Parathyroid adenoma (tissue), 2 donors: Measurements from ENCODE around the gene PHACTR2.

Experiments used
- H2AFZ ChIP-seq: fragments of 300-600 bp; sonication (generic); one replicate; pipeline ENCODE4 v1.7.0; 2017; ENCODE audit warnings: antibody characterized with exemption, mild to moderate bottlenecking
- H3K27ac ChIP-seq: fragments of 300-600 bp; sonication (generic); one replicate; pipeline ENCODE4 v1.7.0; 2017
- H3K27me3 ChIP-seq: fragments of 300-600 bp; sonication (generic); one replicate; pipeline ENCODE4 v1.7.0; 2017; ENCODE audit warnings: low read length; ENCODE audit not compliant: control insufficient read depth, insufficient read depth
- H3K36me3 ChIP-seq: fragments of 300-600 bp; sonication (generic); one replicate; pipeline ENCODE4 v1.7.0; 2017; ENCODE audit warnings: low read length; ENCODE audit not compliant: control insufficient read depth, insufficient read depth
- H3K4me1 ChIP-seq: fragments of 300-600 bp; sonication (generic); one replicate; pipeline ENCODE4 v1.7.0; 2017; ENCODE audit warnings: control low read depth
- H3K4me2 ChIP-seq: fragments of 300-600 bp; sonication (generic); one replicate; pipeline ENCODE4 v1.7.0; 2017; ENCODE audit warnings: low read length
- H3K4me3 ChIP-seq: fragments of 300-600 bp; sonication (generic); one replicate; pipeline ENCODE4 v1.7.0; 2017; ENCODE audit warnings: low read depth, low read length
- H3K79me2 ChIP-seq: fragments of 300-600 bp; sonication (generic); one replicate; pipeline ENCODE4 v1.7.0; 2017; ENCODE audit warnings: control low read depth
- H3K9ac ChIP-seq: fragments of 300-600 bp; sonication (generic); one replicate; pipeline ENCODE4 v1.7.0; 2017; ENCODE audit warnings: mild to moderate bottlenecking
- H3K9me3 ChIP-seq: fragments of 300-600 bp; sonication (generic); one replicate; pipeline ENCODE4 v1.7.0; 2017; ENCODE audit warnings: low read length; ENCODE audit not compliant: control insufficient read depth
- CTCF ChIP-seq: fragments of 300-600 bp; sonication (generic); IDR thresholded peaks from one replicate; pipeline ENCODE4 v1.7.0; 2017; ENCODE audit warnings: antibody characterized with exemption, mild to moderate bottlenecking
- donor health status: primary hyperparathyroidism.

The PHACTR2 gene

GRCh38 chr6:143772116-143773086 is 94.6 kb downstream of the PHACTR2 start:
- Histone ChIP-seq H3K27me3 (no peaks in the 10 kb centered on the region), H3K27ac (no peak overlapping the region), H3K4me3 (no peak overlapping the region), H3K9me3 (no peaks in the 10 kb centered on the region), H3K4me2 (no peak overlapping the region), H3K36me3 (no peaks in the 10 kb centered on the region), H2AFZ (no peak overlapping the region), H3K4me1 (no peaks in the 10 kb centered on the region), H3K9ac (no peak overlapping the region), H3K79me2 (no peaks in the 10 kb centered on the region)
- no peak for TF ChIP-seq CTCF

- Histone ChIP-seq H2AFZ (no peak overlapping the region), H3K36me3 (no peaks in the 10 kb centered on the region), H3K79me2 (no peaks in the 10 kb centered on the region), H3K4me1 (no peaks in the 10 kb centered on the region), H3K4me3 (no peak overlapping the region), H3K9ac (no peak overlapping the region), H3K27ac (no peak overlapping the region), H3K4me2 (no peak overlapping the region), H3K9me3 (no peaks in the 10 kb centered on the region), H3K27me3 (no peaks in the 10 kb centered on the region)
- TF ChIP-seq CTCF: no peak
Measured at GRCh38 chr6:143773506-143774150, 95.9 kb downstream of the PHACTR2 start.

- no peak overlapping the region for H3K4me3 ChIP-seq
- H3K27me3 ChIP-seq: no peaks in the 10 kb centered on the region
- no peaks in the 10 kb centered on the region for H3K36me3 ChIP-seq
- TF ChIP-seq CTCF: no peak
- H3K79me2 ChIP-seq: no peaks in the 10 kb centered on the region
- H2AFZ ChIP-seq: no peak overlapping the region
- H3K9ac ChIP-seq: no peak overlapping the region
- no peaks in the 10 kb centered on the region for H3K4me1 ChIP-seq
- no peak overlapping the region for H3K4me2 ChIP-seq
- no peaks in the 10 kb centered on the region for H3K9me3 ChIP-seq
- no peak overlapping the region for H3K27ac ChIP-seq
Measured at GRCh38 chr6:143774347-143774746, 96.6 kb downstream of the PHACTR2 start.

GRCh38 chr6:143775336-143775735 is 97.6 kb downstream of the PHACTR2 start:
- no peak overlapping the region for H3K4me3 ChIP-seq
- H3K9ac ChIP-seq: no peak overlapping the region

More at GRCh38 chr6:143775336-143775735, 97.6 kb downstream of the PHACTR2 start:
- no peaks in the 10 kb centered on the region for H3K36me3 ChIP-seq
- H3K4me2 ChIP-seq: no peak overlapping the region
- no peaks in the 10 kb centered on the region for H3K4me1 ChIP-seq
- H2AFZ ChIP-seq: no peak overlapping the region
- H3K9me3 ChIP-seq: no peaks in the 10 kb centered on the region
- H3K27ac ChIP-seq: no peak overlapping the region
- H3K79me2 ChIP-seq: no peaks in the 10 kb centered on the region
- no peak for TF ChIP-seq CTCF
- H3K27me3 ChIP-seq: no peaks in the 10 kb centered on the region
